Esophagus muscularis mucosa (tissue), 4 donors: ENCODE data around the gene CNDP1.

Experiments used
- CTCF ChIP-seq, 3 experiments: fragments of 200-600 bp in 2 of 3; fragments of 450-650 bp in 1 of 3; sonication (generic) in 2 of 3; IDR thresholded peaks; one replicate each; pipeline ENCODE4 v1.5.1; 2017 to 2019; ENCODE audit warnings: antibody characterized with exemption in 3 of 3, mild to moderate bottlenecking in 2 of 3, moderate library complexity in 1 of 3
- EP300 ChIP-seq: sonication (generic); formaldehyde crosslinking; IDR thresholded peaks from one replicate; pipeline ENCODE4 v1.6.1; 2017; ENCODE audit warnings: antibody characterized with exemption
- POLR2A ChIP-seq: fragments of 450-650 bp; IDR thresholded peaks from one replicate; pipeline ENCODE4 v1.6.1; 2017; ENCODE audit warnings: antibody characterized with exemption, moderate library complexity, mild to moderate bottlenecking, low read depth
- POLR2AphosphoS5 ChIP-seq, 2 donors: sonication (generic); formaldehyde crosslinking; IDR thresholded peaks; one replicate each; pipeline ENCODE4 v1.6.1; 2017; ENCODE audit warnings: antibody characterized with exemption in 2 of 2

DNA sequence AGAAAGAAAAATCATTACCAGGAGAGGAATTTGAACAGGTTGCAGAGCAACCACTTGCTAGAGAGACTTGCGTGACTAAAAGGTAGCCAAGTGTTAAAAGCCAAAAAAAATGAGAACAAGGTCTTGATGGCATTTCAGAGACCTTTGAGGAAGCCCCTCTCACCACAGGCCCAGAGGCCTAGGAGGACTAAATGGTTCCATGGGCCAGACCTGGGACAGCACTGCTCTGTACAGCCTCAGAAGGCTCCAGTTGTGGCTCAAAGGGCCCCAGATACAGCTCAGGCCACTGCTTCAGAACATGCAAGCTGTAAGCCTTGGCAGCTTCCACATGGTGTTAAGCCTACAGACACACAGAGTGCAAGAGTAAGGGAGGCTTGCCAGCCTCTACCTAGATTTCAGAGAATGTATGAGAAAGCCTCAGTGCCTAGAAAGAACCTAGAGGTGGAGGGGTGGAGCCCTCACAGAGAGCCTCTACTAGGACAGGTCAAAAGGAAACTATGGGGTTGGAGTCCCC lies 15.3 kb downstream of the CNDP1 start:
- TF ChIP-seq CTCF (IDR thresholded peaks at IDR 0.05), result no peak
- TF ChIP-seq EP300, result no peak
- TF ChIP-seq POLR2A, result no peak
- TF ChIP-seq POLR2AphosphoS5 (IDR thresholded peaks at IDR 0.05), result no peak
